Ovary (tissue), 3 donors: Measurements from ENCODE around the gene MTUS2.

ENCODE experiments used
- POLR2A ChIP-seq: fragments of 450-650 bp; IDR thresholded peaks from one replicate; pipeline ENCODE4 v1.6.1; 2017; ENCODE audit warnings: antibody characterized with exemption, mild to moderate bottlenecking, moderate library complexity
- TF ChIP-seq, protein P1 (sequence below), 3 donors: fragments of 450-650 bp in 2 of 3; fragments of 200-600 bp in 1 of 3; IDR thresholded peaks; one replicate each; pipeline versions ENCODE4 v1.5.1 to v1.8.0; 2016 to 2022; ENCODE audit warnings: antibody characterized with exemption in 3 of 3, mild to moderate bottlenecking in 1 of 3
- donor health status: DM: no; HTN: no; CAD: no.

DNA sequence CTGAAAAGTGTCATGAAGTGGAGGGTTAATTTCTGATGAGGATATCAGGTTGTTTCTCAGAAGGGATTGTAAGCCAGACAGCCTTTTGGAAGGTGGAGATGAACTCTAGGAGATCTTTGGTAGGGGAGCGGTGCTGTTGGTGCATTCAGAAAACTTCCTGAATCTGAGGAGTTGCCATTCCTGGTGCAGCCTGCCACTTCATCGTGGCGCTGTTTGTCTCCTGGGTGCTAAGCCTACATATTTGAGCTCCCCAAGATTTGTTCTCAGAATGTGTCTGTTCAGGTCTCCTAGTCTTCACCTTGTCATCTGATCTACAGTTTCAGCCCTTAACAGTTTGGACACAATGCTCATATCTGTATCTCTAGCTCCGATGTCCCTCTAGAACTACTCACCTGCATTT lies 285.6 kb downstream of the MTUS2 start:
- TF ChIP-seq, protein P1, sequence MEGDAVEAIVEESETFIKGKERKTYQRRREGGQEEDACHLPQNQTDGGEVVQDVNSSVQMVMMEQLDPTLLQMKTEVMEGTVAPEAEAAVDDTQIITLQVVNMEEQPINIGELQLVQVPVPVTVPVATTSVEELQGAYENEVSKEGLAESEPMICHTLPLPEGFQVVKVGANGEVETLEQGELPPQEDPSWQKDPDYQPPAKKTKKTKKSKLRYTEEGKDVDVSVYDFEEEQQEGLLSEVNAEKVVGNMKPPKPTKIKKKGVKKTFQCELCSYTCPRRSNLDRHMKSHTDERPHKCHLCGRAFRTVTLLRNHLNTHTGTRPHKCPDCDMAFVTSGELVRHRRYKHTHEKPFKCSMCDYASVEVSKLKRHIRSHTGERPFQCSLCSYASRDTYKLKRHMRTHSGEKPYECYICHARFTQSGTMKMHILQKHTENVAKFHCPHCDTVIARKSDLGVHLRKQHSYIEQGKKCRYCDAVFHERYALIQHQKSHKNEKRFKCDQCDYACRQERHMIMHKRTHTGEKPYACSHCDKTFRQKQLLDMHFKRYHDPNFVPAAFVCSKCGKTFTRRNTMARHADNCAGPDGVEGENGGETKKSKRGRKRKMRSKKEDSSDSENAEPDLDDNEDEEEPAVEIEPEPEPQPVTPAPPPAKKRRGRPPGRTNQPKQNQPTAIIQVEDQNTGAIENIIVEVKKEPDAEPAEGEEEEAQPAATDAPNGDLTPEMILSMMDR (IDR thresholded peaks at IDR 0.05): no peak
- TF ChIP-seq POLR2A: no peak
